GM18867 (cell line): ENCODE results near the gene LYRM4.
A peak's percentile ranks its signal among the peaks of the same experiment; 100 is the strongest.
"Not testable (repeated sequence)": the region's sequence is repeated elsewhere in the genome, so short reads cannot be mapped to it uniquely, and the experiment has no call there.

ENCODE experiments used
- ATAC-seq: cut with Tn5 transposase; IDR thresholded peaks from one replicate; pipeline ENCODE4 v1.9.1; 2021; ENCODE audit warnings: mild to moderate bottlenecking, moderate library complexity; ENCODE audit not compliant: unreplicated experiment

The LYRM4 gene

GRCh38 chr6:5084781-5085647, 175.7 kb downstream of the LYRM4 start, which contains the start of gene PPP1R3G:
TSS of gene PPP1R3G (plus strand) at chr6:5085341. CDS start at chr6:5085486, 145 bp downstream.
- ATAC-seq: peak; percentile 39

GRCh38 chr6:5084360-5084780, 176.4 kb downstream of the LYRM4 start:
- peak; percentile 25 for ATAC-seq

DNA sequence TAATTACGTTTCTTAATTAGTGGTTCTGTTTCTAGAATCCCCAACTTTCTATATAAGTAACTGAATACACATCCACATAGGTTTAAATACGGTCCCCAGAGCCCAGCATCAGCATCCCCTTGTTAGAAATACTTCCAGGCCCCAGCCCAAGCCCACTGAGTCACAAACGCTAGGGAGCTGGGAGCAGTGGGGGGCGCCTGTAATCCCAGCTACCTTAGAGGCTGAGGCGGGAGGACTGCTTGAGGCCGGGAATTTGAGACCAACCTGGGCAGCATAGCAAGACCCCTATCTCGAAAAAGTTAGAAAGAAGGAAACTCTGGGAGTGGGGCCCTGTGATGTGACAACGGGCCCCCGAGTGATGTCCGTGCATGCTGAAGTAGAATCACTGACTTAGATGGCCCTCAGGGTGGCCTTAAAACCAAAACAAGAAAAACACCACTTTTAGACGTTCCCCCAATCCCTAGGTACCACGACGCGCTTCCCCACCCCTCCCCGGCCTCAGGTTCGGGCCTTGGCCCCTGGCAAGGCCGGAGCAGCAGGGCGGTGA, 176.9 kb downstream of the LYRM4 start:
- ATAC-seq: no peak

DNA sequence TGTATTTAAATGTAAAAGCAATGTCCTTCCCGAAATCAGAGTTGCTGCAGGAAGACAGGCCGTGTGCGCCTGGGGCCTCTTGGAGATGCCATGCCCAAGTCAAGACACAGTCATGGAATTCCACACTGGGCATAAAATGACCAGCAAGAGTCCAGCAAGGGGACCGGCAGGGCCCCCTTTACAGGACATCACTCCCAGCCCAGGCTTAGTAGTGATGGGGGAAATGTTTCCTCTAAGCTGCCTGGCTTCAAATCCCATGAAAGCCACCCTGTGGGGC, 177.5 kb downstream of the LYRM4 start:
- ATAC-seq: no peak

DNA sequence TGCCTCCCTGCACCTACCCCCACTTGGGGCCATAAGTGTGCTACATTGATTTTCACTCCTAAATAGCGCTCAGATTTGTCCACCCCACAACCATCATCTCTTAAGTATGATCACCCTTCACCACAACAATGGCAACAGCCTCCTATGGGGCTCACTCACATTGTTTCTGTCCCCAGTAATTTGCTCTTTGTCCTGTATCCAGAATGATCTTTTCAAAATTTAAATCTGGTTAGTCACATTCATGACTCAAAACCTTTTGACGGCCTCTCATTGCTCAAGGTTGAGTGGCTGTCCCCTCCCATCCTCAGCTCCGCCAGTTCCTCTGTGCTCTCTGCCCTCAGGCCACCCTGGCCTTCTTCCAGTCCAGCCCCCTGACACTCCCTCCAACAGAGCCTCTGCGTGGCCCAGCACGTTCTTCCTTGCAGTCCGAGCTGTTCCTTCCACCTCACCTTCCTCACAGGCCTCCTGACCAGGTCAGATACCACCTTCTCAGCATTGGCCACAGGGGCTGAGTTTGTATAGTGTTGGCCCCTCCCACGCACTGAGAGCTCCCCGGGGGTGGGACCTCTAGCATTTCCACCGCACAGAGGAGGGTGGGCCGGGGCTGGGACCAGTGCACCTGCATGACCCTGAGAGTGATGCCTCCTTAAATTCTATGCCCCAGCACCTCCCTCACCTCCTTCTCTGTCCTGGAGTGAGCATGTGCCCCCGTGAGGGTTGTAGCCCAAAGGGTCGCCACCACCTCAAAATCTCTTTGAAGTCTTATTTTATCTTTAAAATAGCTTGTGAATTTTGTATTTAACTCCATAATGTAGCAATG, 178.1 kb downstream of the LYRM4 start:
- no peak for ATAC-seq

DNA sequence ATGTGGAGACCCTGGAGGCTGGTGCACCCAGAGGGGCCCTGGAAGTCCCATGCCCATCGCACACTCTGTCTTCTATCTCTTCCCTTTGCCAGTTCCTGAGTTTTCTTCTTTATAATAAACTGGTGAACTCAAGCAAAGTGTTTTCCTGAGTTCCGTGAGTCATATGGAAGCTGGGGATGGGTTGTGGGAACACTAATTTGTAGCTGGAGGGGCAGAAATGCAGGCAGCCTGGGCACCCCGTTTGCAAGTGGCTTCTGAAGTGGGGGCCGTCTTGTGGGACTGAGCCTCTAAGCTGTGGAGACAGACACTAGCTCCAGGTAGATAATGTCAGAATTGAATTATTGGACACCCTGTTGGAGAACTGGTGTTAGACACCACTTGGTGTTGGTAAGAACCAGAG, 178.8 kb downstream of the LYRM4 start:
- ATAC-seq: no peak

- ATAC-seq: no peak
Measured at GRCh38 chr6:5081182-5081581, 179.6 kb downstream of the LYRM4 start.

DNA sequence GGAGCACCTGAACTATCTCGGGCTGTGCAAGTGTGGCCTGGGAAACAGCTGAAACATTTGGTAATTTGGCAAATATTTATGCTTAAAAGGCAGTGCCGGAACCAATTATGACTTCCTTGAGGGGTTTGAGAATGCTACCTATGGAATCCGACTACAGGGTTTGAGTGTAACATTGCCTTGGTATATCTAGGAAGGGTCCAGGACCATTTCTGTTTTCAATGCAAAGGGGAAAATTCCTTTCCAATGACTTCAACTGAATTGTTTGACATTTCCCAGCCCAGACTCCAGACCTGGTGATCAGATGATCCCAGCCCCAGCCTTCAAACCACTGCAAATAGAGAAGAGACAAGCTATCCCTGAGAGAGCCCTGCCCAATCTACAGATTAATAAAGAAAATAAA, 180.2 kb downstream of the LYRM4 start:
- ATAC-seq: no peak

- ATAC-seq: no peak
Measured at GRCh38 chr6:5079692-5080091, 181.1 kb downstream of the LYRM4 start.

DNA sequence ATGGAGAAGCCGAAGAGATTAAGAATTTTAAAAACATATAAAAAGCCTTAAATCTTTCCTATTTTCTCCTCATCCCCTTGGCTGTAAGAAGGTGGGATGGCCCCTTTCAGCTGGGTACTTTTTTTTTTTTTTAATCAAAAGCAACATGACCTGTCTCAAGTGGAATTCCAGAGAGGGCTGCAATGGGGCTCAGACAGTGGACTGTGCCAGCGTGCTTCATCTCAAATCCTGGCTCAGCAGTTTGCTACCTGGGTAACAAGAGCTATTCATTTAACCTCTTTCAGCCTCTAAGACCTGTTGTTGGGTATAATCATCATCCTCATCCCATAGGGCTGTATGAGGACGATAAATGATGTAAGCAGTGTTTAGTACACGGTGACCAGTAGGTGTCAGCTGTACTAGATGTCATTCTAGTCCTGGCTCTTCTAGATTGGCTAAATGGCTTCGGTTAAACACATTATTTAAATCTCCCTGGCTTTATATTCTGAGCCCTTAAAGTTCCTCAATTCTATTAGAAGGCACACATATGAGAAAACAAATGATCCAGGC, 182.6 kb downstream of the LYRM4 start:
- ATAC-seq: peak; percentile 82

DNA sequence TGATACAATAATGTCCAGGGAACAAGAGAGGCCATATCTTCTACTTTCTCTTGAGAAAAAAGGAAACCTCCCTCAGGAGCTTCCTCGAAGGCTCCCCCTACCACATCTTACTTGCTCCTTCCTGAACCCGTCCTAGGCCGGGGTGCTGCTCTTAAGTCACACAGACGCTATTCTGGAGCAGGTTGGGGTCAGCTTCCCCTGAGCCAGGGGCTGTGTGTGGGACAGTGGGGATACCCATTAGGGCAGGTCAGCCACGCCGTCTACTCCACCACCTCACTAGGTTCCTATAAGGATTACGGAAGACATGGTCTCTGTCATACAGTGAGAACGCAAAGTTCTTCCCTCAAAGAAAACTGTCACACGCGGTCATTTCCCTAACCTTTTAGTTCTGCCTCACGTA, 183.8 kb downstream of the LYRM4 start:
- no peak for ATAC-seq

DNA sequence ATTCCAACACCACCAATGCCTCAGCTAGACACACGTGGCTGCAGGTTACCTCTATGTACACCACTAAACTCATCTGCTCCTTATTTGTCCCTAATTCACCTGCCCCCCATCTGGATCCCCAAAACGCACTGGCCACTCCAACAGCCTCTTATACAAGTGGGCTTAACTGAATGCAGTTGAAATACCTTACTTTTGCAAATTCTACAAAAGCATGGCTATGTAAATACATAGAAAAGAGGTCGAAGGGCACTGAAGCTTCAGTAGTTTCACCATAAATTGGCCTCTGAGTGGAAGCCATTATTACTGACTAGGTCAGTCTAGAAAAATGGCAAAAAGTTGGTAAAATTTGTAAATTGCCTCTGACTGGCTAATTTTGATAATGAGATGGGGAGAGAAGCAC, 186.8 kb downstream of the LYRM4 start:
- no peak for ATAC-seq

DNA sequence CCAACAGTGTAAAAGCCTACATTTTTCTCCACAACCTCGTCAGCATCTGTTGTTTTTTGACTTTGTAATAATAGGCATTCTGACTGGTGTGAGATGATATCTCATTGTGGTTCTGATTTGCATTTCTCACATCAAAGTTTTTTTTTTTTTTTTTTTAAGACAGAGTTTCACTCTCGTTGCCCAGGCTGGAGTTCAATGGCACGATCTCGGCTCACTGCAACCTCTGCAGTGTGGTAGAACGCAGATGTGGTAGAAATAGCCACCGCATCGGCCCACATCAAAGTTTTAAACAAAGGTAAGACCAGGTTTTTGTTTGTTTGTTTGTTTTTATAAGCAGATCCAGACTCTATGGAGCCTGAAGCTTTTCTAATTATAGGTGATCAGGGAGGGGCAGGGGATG, 188.3 kb downstream of the LYRM4 start:
- ATAC-seq: peak; percentile 76

GRCh38 chr6:5071216-5071615, 189.5 kb downstream of the LYRM4 start:
- ATAC-seq: no peak

DNA sequence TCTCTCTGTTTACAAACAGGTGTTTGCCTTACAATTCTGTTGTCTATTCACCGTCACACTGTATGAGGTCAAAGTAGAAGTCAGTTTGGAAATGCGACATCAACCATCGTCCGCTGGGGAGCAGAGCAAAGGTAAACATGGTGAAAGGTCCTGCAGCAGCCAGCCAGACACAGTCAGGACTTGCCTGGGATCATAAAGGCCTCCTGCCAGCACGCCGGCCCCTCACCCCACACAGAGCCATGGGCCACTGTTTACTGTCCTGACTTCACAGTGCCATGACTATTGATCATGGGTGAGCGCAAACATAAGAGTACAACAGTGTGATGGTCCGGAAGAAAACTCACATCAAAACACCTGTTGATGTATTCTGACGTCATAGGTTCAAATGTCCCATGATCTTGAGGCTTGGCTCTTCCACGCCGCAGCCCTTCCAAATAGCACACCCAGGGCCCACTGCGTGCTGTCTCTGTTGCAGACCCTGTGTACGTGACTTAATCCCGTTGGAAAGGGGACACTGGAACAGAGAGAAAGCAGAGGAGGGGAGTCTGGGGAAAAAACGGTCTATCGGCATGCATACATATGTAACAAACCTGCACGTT, 192.5 kb downstream of the LYRM4 start:
- no peak for ATAC-seq

DNA sequence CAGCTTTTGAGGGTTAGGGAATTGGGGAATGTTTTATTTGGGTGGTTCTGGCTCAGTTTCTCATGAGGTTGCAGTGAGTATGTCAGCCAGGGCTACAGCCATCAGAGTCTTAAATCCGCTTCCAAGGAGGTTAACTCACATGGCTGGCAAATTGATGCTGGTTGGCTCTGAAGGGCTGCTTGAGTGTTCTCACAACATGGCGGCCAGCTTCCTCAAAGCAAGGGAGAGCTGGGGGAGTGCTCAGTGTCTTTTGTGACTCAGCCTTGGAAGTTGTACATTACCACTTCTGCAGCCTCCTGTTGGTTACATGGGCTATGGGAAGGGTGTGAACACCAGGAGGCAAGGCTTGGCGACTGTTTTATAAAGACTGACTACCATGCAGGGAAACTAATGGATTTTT, 193.4 kb downstream of the LYRM4 start:
- ATAC-seq: no peak

- no peak for ATAC-seq
Measured at GRCh38 chr6:5066456-5067093, 194.2 kb downstream of the LYRM4 start.

- ATAC-seq: no peak
Measured at GRCh38 chr6:5063617-5064016, 197.1 kb downstream of the LYRM4 start.

- ATAC-seq: no peak
Measured at GRCh38 chr6:5061152-5061551, 199.6 kb downstream of the LYRM4 start.

GRCh38 chr6:5060439-5060838, 200.3 kb downstream of the LYRM4 start:
- ATAC-seq: not testable (repeated sequence)
